Stomach (tissue), 9 donors: Measurements from ENCODE around the gene SND1. TPM values are rescaled to one million over a fixed set of nuclear protein-coding genes. Genes with fewer than 3 reads are reported as not detected.
A peak's percentile ranks its signal among the peaks of the same experiment; 100 is the strongest.
"Not testable (repeated sequence)": the region's sequence is repeated elsewhere in the genome, so short reads cannot be mapped to it uniquely, and the experiment has no call there.

ENCODE experiments used
- DNase-seq, 2 donors: peaks; one replicate each; pipeline versions ENCODE4 v3.0.0 to v3.0.0-alpha.2; 2013 to 2019
- H3K27ac ChIP-seq, 5 donors: fragments of 200-600 bp in 4 of 5; sonication (generic) in 4 of 5; one replicate each; pipeline ENCODE4 v1.5.1; 2013 to 2019; ENCODE audit warnings: mild to moderate bottlenecking in 1 of 5, moderate library complexity in 1 of 5
- H3K27me3 ChIP-seq, 3 donors: fragments of 200-600 bp; sonication (generic); one replicate each; pipeline ENCODE4 v1.5.1; 2017 to 2019; ENCODE audit warnings: mixed run types in 1 of 3
- H3K36me3 ChIP-seq, 4 donors: fragments of 200-600 bp; sonication (generic); 1 replicate in 3 of 4; 2 replicates in 1 of 4; pipeline ENCODE4 v1.5.1; 2016 to 2019
- H3K4me1 ChIP-seq, 4 donors: fragments of 200-600 bp; sonication (generic); one replicate each; pipeline ENCODE4 v1.5.1; 2016 to 2019
- H3K4me3 ChIP-seq, 4 donors: fragments of 200-600 bp; sonication (generic) in 3 of 4; one replicate each; pipeline ENCODE4 v1.5.1; 2016 to 2019; ENCODE audit warnings: mild to moderate bottlenecking in 1 of 4
- H3K9me3 ChIP-seq, 4 donors: fragments of 200-600 bp; sonication (generic); one replicate each; pipeline ENCODE4 v1.5.1; 2016 to 2019
- EP300 ChIP-seq: sonication (generic); formaldehyde crosslinking; IDR thresholded peaks from one replicate; pipeline ENCODE4 v1.6.1; 2017; ENCODE audit warnings: antibody characterized with exemption
- POLR2A ChIP-seq, 4 donors: fragments of 450-650 bp; IDR thresholded peaks; one replicate each; pipeline ENCODE4 v1.6.1; 2016; ENCODE audit warnings: antibody characterized with exemption in 4 of 4, control low read depth in 2 of 4, mild to moderate bottlenecking in 1 of 4, moderate library complexity in 1 of 4
- POLR2AphosphoS5 ChIP-seq, 3 donors: sonication (generic); formaldehyde crosslinking; IDR thresholded peaks; one replicate each; pipeline ENCODE4 v1.6.1; 2016; ENCODE audit warnings: antibody characterized with exemption in 3 of 3
- WGBS, 5 donors: extraction: QIAGEN DNeasy Blood & Tissue Kit in 3 of 5; methylation state at CpG; one replicate each; pipeline versions ENCODE4 v1.1.5 to v1.1.7; 2013 to 2018; 5-methylcytosine and 5-hydroxymethylcytosine counted together
- intact Hi-C: fragments of 100-400 bp; cut with DNase I; formaldehyde crosslinking; loops from one replicate; pipeline ENCODE4 v1.15.1; 2023; ENCODE audit warnings: low total_unique reads
- polyA plus RNA-seq, 3 donors: library from polyadenylated mRNA; stranded (reverse); fragments of 200-250 nt; gene quantifications; one replicate each; pipeline ENCODE4 v1.2.3, GENCODE V29; 2013
- total RNA-seq, 5 donors: library from RNA; depleted of rRNA; stranded (reverse); fragments of >200 nt; gene quantifications; one replicate each; pipeline versions ENCODE4 v1.1.0 to v1.2.3, GENCODE V29; 2014 to 2016
- TF ChIP-seq, protein P1 (sequence below), 7 experiments: fragments of 450-650 bp in 4 of 7; fragments of 200-600 bp in 3 of 7; sonication (generic) in 3 of 7; IDR thresholded peaks; one replicate each; pipeline ENCODE4 v1.5.1; 2016 to 2019; ENCODE audit warnings: antibody characterized with exemption in 7 of 7, control low read depth in 2 of 7, mild to moderate bottlenecking in 1 of 7
- donor health status: healthy with polysubstance abuse.
- donor health status: Bipolar disorder and iron deficiency.
- donor health status: healthy.

Gene SND1
- total and polyA plus RNA-seq, 8 donors, result 63.3 to 799 (median 126) TPM

- intact Hi-C loops, result no loop called here
These were observed 305.9 kb downstream of the SND1 start for GRCh38 chr7:127957886-127958285.

DNA sequence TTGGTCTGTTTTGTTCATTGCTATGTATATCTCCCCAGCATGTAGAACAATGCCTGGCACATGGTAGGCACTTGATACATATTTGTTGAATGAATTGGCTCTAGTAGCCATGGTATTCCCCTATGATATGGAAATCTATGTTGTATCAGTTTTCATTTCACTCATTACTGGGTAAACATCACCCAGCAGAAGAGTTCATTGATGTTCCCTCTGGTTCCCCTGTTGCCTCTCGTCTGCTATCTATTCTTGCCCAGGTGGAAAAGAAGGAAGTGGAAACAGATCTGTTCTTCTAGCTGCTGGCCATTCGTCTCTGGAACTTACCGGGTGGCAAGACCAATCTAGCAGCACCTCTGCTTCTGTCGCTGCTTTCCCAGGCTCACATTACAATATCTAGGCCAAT lies 307.8 kb downstream of the SND1 start:
- intact Hi-C loops, result no loop called here
- Histone ChIP-seq H3K4me1 (peaks cover 0 to 16% (median 5%) of the 10 kb centered on the region in 4 donors), H3K9me3 (no peaks in the 10 kb centered on the region), H3K27me3 (no peaks in the 10 kb centered on the region), H3K27ac (no peak overlapping the region), H3K36me3 (peaks cover 0 to 31% (median 11%) of the 10 kb centered on the region in 4 donors), H3K4me3 (no peak overlapping the region)
- 84 to 95% (median 89%) methylated on average over 4 of the region's 4 CpGs for whole genome bisulfite sequencing, 5 donors
- no peak for DNase-seq
- TF ChIP-seq EP300, result no peak
- TF ChIP-seq, protein P1, sequence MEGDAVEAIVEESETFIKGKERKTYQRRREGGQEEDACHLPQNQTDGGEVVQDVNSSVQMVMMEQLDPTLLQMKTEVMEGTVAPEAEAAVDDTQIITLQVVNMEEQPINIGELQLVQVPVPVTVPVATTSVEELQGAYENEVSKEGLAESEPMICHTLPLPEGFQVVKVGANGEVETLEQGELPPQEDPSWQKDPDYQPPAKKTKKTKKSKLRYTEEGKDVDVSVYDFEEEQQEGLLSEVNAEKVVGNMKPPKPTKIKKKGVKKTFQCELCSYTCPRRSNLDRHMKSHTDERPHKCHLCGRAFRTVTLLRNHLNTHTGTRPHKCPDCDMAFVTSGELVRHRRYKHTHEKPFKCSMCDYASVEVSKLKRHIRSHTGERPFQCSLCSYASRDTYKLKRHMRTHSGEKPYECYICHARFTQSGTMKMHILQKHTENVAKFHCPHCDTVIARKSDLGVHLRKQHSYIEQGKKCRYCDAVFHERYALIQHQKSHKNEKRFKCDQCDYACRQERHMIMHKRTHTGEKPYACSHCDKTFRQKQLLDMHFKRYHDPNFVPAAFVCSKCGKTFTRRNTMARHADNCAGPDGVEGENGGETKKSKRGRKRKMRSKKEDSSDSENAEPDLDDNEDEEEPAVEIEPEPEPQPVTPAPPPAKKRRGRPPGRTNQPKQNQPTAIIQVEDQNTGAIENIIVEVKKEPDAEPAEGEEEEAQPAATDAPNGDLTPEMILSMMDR (IDR thresholded peaks at IDR 0.05), result no peak
- TF ChIP-seq POLR2AphosphoS5 (IDR thresholded peaks at IDR 0.05), result no peak
- TF ChIP-seq POLR2A (IDR thresholded peaks at IDR 0.05), result no peak

More at GRCh38 chr7:127957886-127958285, 305.9 kb downstream of the SND1 start:
- H3K9me3 ChIP-seq, result no peaks in the 10 kb centered on the region
- no peak overlapping the region for H3K27ac ChIP-seq
- H3K4me3 ChIP-seq, result no peak overlapping the region
- WGBS, 5 donors, result 75 to 98% (median 85%) methylated on average over 5 of the region's 5 CpGs
- DNase-seq, result no peak
- peaks cover 0 to 33% (median 11%) of the 10 kb centered on the region in 4 donors for H3K36me3 ChIP-seq
- H3K4me1 ChIP-seq, result peaks cover 3 to 28% (median 13%) of the 10 kb centered on the region in 4 donors
- TF ChIP-seq POLR2AphosphoS5 (IDR thresholded peaks at IDR 0.05) (no peak), EP300 (no peak), POLR2A (IDR thresholded peaks at IDR 0.05) (no peak)
- TF ChIP-seq, protein P1 (IDR thresholded peaks at IDR 0.05), result no peak
- H3K27me3 ChIP-seq, result no peaks in the 10 kb centered on the region

DNA sequence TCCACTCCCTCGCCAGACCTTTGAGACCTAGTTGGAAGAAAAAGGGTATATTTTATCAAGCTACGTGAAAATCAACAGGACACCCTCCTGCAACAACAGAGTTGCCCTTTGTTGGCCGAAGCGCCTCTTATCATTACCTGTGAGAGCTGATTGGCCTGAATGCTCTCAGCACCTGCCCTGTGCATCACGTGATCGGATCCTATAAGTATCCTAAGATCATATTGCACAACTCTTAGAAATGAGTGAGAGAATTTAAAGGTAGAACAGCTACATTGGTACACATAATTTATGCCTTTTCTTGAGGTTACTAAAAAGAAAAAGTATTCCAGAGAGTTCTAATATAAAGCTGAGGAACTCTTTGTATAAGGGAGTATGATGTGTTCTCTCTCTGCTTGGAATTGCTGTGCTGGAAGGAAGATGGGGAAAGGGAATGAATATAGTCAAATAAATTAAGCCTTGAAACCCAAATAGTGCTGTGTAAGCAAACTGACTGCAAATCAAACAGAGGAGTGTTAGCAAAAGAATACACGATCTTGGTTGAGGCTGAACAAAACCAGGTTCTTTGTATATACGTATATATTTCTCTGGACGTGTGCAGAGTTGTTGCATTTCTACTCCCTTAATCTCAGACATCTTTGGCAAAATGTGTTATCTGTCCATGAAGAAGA lies 309.9 kb downstream of the SND1 start:
- peaks cover 0 to 9% (median 5%) of the 10 kb centered on the region in 4 donors for H3K4me1 ChIP-seq
- intact Hi-C loops, result no loop called here
- H3K36me3 ChIP-seq, result peaks cover 0 to 19% (median 11%) of the 10 kb centered on the region in 4 donors
- 37 to 61% (median 50%) methylated on average over 9 of the region's 9 CpGs for WGBS, 5 donors
- H3K9me3 ChIP-seq, result no peaks in the 10 kb centered on the region
- no peaks in the 10 kb centered on the region for H3K27me3 ChIP-seq
- H3K27ac ChIP-seq, result no peak overlapping the region
- H3K4me3 ChIP-seq, result no peak overlapping the region
- TF ChIP-seq POLR2AphosphoS5 (IDR thresholded peaks at IDR 0.05) (no peak), EP300 (no peak), POLR2A (IDR thresholded peaks at IDR 0.05) (no peak)
- TF ChIP-seq, protein P1 (IDR thresholded peaks at IDR 0.05), result no peak
- DNase-seq, result peak in 1 of 2 donors; percentile 60

DNA sequence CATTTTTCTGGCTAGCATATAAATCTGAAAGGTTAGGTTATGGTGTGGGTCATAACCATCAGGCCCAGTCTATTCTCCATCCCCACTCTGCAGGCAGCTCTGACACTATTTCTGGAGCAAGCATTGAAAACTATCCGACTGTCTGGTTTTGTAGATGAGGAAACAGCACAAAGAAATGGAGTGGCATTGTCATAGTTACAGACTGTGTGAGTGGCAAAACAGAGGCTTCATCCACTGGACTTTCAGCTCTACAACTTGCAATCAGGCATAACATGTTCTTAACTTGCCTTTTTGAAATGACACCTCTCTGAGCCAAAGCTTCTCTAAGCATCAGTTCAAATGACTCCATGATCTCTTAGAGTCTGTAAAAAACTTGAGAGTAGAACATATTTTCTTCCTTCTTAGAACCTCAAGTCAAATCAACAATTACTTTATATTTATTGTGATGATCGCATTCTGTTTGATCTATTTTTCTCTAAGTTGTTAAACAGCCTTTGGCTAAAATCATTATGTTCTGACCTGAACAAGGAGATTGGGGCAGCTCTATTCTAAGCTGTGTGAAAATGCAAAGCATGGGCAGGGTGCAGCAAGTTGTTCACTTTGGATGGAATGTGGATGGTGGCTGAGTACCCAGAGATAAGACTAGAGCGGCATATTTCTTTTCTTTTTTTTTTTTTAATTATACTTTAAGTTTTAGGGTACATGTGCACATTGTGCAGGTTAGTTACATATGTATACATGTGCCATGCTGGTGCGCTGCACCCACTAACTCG lies 310.8 kb downstream of the SND1 start:
- Histone ChIP-seq H3K36me3 (peaks cover 0 to 19% (median 11%) of the 10 kb centered on the region in 4 donors), H3K27ac (no peak overlapping the region), H3K27me3 (no peaks in the 10 kb centered on the region), H3K4me3 (no peak overlapping the region), H3K9me3 (no peaks in the 10 kb centered on the region), H3K4me1 (peaks cover 0 to 9% (median 5%) of the 10 kb centered on the region in 4 donors)
- DNase-seq, result no peak
- intact Hi-C loops, result no loop called here
- TF ChIP-seq, protein P1 (IDR thresholded peaks at IDR 0.05), result no peak
- no peak for TF ChIP-seq POLR2A (IDR thresholded peaks at IDR 0.05)
- no peak for TF ChIP-seq POLR2AphosphoS5 (IDR thresholded peaks at IDR 0.05)
- no peak for TF ChIP-seq EP300
- 93 to 96% (median 95%) methylated on average over 4 to 5 of the region's 5 CpGs for WGBS, 5 donors

DNA sequence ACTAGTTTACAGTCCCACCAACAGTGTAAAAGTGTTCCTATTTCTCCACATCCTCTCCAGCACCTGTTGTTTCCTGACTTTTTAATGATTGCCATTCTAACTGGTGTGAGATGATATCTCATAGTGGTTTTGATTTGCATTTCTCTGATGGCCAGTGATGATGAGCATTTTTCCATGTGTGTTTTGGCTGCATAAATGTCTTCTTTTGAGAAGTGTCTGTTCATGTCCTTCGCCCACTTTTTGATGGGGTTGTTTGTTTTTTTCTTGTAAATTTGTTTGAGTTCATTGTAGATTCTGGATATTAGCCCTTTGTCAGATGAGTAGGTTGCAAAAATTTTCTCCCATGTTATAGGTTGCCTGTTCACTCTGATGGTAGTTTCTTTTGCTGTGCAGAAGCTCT lies 311.9 kb downstream of the SND1 start:
- intact Hi-C loops, DNase-seq, H3K9me3 ChIP-seq, H3K27me3 ChIP-seq, H3K4me1 ChIP-seq, H3K27ac ChIP-seq, H3K4me3 ChIP-seq: not testable (repeated sequence)
- 89 to 100% (median 95%) methylated on average over 1 of the region's 1 CpG; no CpG with 5 or more reads in 1 of the 5 donors for WGBS, 5 donors
- H3K36me3 ChIP-seq, result peaks cover 0 to 12% (median 9%) of the 10 kb centered on the region in 4 donors
